Uterus (tissue), 2 donors: Measurements from ENCODE around the gene NDUFV2.

Experiments used
- CTCF ChIP-seq, 4 experiments: fragments of 200-600 bp in 2 of 4; fragments of 450-650 bp in 2 of 4; sonication (generic) in 2 of 4; IDR thresholded peaks; one replicate each; pipeline ENCODE4 v1.5.1; 2016 to 2019; ENCODE audit warnings: antibody characterized with exemption in 4 of 4, mild to moderate bottlenecking in 2 of 4, moderate library complexity in 1 of 4
- POLR2A ChIP-seq, 2 donors: fragments of 450-650 bp; IDR thresholded peaks; one replicate each; pipeline ENCODE4 v1.6.1; 2016; ENCODE audit warnings: antibody characterized with exemption in 2 of 2, mild to moderate bottlenecking in 1 of 2, moderate library complexity in 1 of 2

- peak in 1 of 2 donors; percentile 16 for TF ChIP-seq POLR2A (IDR thresholded peaks at IDR 0.05)
- TF ChIP-seq CTCF (IDR thresholded peaks at IDR 0.05) = no peak
These were observed 34.9 kb downstream of the NDUFV2 start for GRCh38 chr18:9137168-9138066.
